NT2/D1 (cell line): ENCODE results near the gene WWTR1.

ENCODE experiments used
- SUZ12 ChIP-seq: IDR thresholded peaks from 2 replicates; pipeline ENCODE4 v1.6.1; 2011; ENCODE audit not compliant: insufficient read length, insufficient read depth; ENCODE audit errors: extremely low read depth
- YY1 ChIP-seq: IDR thresholded peaks from 2 replicates; pipeline ENCODE4 v1.6.1; 2011; ENCODE audit not compliant: insufficient read length, insufficient read depth
- ZNF274 ChIP-seq: IDR thresholded peaks from 2 replicates; pipeline ENCODE4 v1.6.1; 2011; ENCODE audit warnings: mild to moderate bottlenecking, low read depth, low read length

- TF ChIP-seq SUZ12 = no peak
- no peak for TF ChIP-seq ZNF274
- TF ChIP-seq YY1 = no peak
Observed at GRCh38 chr3:149480326-149481017, 177.4 kb downstream of the WWTR1 start.
